GM12878 (cell line): ENCODE data around the gene CCS.

ENCODE experiments used
- BHLHE40 ChIP-seq, 2 experiments: fragments of 450-650 bp in 1 of 2; IDR thresholded peaks; 2 replicates each; pipeline ENCODE4 v1.6.1; 2011 to 2017; ENCODE audit warnings: low read depth in 2 of 2, borderline replicate concordance in 1 of 2, improper control_type of control experiment in 1 of 2, low read length in 1 of 2, mild to moderate bottlenecking in 1 of 2
- CBX3 ChIP-seq: fragments of 200-600 bp; sonication (generic); IDR thresholded peaks from 2 replicates; pipeline ENCODE4 v1.6.1; 2016; ENCODE audit warnings: low read depth, borderline replicate concordance
- EZH2 ChIP-seq: IDR thresholded peaks from 2 replicates; pipeline ENCODE4 v1.6.1; 2012; ENCODE audit warnings: low read depth, mild to moderate bottlenecking, control low read depth, inconsistent platforms, low read length, borderline replicate concordance; ENCODE audit not compliant: control insufficient read depth
- MTA2 ChIP-seq: fragments of 450-650 bp; IDR thresholded peaks from 2 replicates; pipeline ENCODE4 v1.6.1; 2016; ENCODE audit warnings: low read depth, mild to moderate bottlenecking, moderate library complexity
- POLR2A ChIP-seq: IDR thresholded peaks from 2 replicates; pipeline ENCODE4 v1.6.1; 2011; ENCODE audit warnings: low read depth, mild to moderate bottlenecking, low read length
- POLR2AphosphoS5 ChIP-seq: IDR thresholded peaks from 2 replicates; pipeline ENCODE4 v1.6.1; 2011; ENCODE audit warnings: mild to moderate bottlenecking, low read length, inconsistent platforms
- SUZ12 ChIP-seq: fragments of 200-600 bp; sonication (generic); IDR thresholded peaks from one replicate; pipeline ENCODE4 v1.6.1; 2018; ENCODE audit warnings: antibody characterized with exemption, mild to moderate bottlenecking; ENCODE audit not compliant: unreplicated experiment
- TAF1 ChIP-seq: IDR thresholded peaks from 2 replicates; pipeline ENCODE4 v1.6.1; 2011; ENCODE audit warnings: mild to moderate bottlenecking, low read depth, low read length, borderline replicate concordance
- ZBED1 ChIP-seq: IDR thresholded peaks from 2 replicates; pipeline ENCODE4 v1.6.1; 2016; ENCODE audit warnings: borderline replicate concordance
- ZNF384 ChIP-seq: IDR thresholded peaks from 2 replicates; pipeline ENCODE4 v1.6.1; 2012; ENCODE audit warnings: low read depth, mild to moderate bottlenecking, low read length, improper control_type of control experiment, borderline replicate concordance
- TF ChIP-seq, protein P1 (sequence below), 3 experiments: IDR thresholded peaks in 2 of 3; conservative IDR thresholded peaks in 1 of 3; 2 replicates each; pipeline ENCODE4 v1.5.1; 2011; ENCODE audit warnings: low read depth in 3 of 3, low read length in 3 of 3, mild to moderate bottlenecking in 3 of 3, control low read depth in 2 of 3, moderate library complexity in 2 of 3, inconsistent platforms in 1 of 3, mixed read lengths in 1 of 3; ENCODE audit not compliant: control insufficient read depth in 2 of 3, insufficient read depth in 1 of 3; ENCODE audit errors: extremely low read depth in 1 of 3
- TF ChIP-seq, protein P2 (sequence below): fragments of 150-350 bp; IDR thresholded peaks from 2 replicates; pipeline ENCODE4 v1.6.1; 2016; ENCODE audit warnings: low read depth, low read length
- TF ChIP-seq, protein P3 (sequence below): IDR thresholded peaks from 2 replicates; pipeline ENCODE4 v1.6.1; 2012; ENCODE audit warnings: low read depth, low read length, improper control_type of control experiment

DNA sequence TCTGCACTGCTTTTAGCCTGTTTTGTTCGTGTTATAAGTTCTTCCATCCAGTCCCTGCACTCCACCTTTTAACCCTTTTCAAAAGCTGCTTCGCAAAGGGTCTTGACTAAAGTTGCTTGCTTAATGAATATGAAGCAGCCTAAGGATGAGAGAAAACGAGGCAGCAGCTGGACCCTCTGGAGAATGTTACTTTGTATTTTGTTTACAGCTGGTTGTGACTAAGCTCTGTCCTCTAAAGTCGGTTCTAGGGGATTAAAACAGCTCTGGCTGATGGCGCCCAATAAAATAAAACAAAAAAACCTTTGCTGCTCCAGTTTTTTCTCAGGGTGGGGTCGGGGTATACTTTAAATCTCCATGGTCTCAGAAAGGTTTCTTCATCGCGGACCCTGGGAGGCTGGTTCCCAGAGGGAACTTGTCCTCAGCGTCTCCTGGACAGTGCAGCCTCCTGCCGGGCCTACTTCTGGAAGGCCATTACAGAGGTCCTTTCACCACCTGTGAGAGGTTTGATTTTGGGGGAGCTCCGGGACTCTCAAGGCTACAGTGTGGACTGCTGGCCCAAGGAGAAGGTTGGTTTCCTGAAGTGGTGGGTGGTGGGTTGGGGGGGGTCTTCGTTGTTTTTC lies 44.7 kb downstream of the CCS start:
- TF ChIP-seq EZH2, result no peak
- no peak for TF ChIP-seq ZNF384
- TF ChIP-seq, protein P1, sequence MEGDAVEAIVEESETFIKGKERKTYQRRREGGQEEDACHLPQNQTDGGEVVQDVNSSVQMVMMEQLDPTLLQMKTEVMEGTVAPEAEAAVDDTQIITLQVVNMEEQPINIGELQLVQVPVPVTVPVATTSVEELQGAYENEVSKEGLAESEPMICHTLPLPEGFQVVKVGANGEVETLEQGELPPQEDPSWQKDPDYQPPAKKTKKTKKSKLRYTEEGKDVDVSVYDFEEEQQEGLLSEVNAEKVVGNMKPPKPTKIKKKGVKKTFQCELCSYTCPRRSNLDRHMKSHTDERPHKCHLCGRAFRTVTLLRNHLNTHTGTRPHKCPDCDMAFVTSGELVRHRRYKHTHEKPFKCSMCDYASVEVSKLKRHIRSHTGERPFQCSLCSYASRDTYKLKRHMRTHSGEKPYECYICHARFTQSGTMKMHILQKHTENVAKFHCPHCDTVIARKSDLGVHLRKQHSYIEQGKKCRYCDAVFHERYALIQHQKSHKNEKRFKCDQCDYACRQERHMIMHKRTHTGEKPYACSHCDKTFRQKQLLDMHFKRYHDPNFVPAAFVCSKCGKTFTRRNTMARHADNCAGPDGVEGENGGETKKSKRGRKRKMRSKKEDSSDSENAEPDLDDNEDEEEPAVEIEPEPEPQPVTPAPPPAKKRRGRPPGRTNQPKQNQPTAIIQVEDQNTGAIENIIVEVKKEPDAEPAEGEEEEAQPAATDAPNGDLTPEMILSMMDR (IDR thresholded peaks at IDR 0.05 in 2 of 3, conservative IDR thresholded peaks at IDR 0.05 in 1 of 3; ENCODE audit: control insufficient read depth in 2 of 3, extremely low read depth in 1 of 3, insufficient read depth in 1 of 3, low read depth in 3 of 3, low read length in 3 of 3), result no peak
- TF ChIP-seq, protein P2, sequence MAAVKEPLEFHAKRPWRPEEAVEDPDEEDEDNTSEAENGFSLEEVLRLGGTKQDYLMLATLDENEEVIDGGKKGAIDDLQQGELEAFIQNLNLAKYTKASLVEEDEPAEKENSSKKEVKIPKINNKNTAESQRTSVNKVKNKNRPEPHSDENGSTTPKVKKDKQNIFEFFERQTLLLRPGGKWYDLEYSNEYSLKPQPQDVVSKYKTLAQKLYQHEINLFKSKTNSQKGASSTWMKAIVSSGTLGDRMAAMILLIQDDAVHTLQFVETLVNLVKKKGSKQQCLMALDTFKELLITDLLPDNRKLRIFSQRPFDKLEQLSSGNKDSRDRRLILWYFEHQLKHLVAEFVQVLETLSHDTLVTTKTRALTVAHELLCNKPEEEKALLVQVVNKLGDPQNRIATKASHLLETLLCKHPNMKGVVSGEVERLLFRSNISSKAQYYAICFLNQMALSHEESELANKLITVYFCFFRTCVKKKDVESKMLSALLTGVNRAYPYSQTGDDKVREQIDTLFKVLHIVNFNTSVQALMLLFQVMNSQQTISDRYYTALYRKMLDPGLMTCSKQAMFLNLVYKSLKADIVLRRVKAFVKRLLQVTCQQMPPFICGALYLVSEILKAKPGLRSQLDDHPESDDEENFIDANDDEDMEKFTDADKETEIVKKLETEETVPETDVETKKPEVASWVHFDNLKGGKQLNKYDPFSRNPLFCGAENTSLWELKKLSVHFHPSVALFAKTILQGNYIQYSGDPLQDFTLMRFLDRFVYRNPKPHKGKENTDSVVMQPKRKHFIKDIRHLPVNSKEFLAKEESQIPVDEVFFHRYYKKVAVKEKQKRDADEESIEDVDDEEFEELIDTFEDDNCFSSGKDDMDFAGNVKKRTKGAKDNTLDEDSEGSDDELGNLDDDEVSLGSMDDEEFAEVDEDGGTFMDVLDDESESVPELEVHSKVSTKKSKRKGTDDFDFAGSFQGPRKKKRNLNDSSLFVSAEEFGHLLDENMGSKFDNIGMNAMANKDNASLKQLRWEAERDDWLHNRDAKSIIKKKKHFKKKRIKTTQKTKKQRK, result no peak
- no peak for TF ChIP-seq TAF1
- TF ChIP-seq MTA2, result no peak
- TF ChIP-seq POLR2A, result no peak
- TF ChIP-seq, protein P3, sequence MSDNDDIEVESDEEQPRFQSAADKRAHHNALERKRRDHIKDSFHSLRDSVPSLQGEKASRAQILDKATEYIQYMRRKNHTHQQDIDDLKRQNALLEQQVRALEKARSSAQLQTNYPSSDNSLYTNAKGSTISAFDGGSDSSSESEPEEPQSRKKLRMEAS, result no peak
- TF ChIP-seq BHLHE40 (IDR thresholded peaks at IDR 0.05; ENCODE audit: borderline replicate concordance in 1 of 2, low read depth in 2 of 2, low read length in 1 of 2), result no peak
- no peak for TF ChIP-seq SUZ12
- no peak for TF ChIP-seq ZBED1
- TF ChIP-seq POLR2AphosphoS5, result no peak; the same call in 1 of the 2 replicates
- no peak for TF ChIP-seq CBX3
